GM23338 (cell line): ENCODE data around the gene EXOC3L4. TPM values are rescaled to one million over a fixed set of nuclear protein-coding genes. Genes with fewer than 3 reads are reported as not detected.
A peak's percentile ranks its signal among the peaks of the same experiment; 100 is the strongest.

ENCODE experiments used
- ATAC-seq: fragments of 200-7000 bp; cut with Tn5 transposase; 3 replicates; pipeline ENCODE4 v1.9.1; 2020
- DNase-seq: peaks from one replicate; pipeline ENCODE4 v3.0.0-alpha.2; 2015; ENCODE audit warnings: low spot score
- H2AFZ ChIP-seq: fragments of 200-600 bp; sonication (generic); 2 replicates; pipeline ENCODE4 v1.8.0; 2016; ENCODE audit warnings: antibody characterized with exemption, mild to moderate bottlenecking, moderate library complexity
- H3F3A ChIP-seq: fragments of 200-600 bp; sonication (generic); replicated peaks from 2 replicates; pipeline ENCODE4 v1.8.0; 2017; ENCODE audit warnings: antibody characterized with exemption, mixed run types, low read depth
- H3K27ac ChIP-seq: fragments of 200-600 bp; sonication (generic); 2 replicates; pipeline ENCODE4 v1.6.1; 2016; ENCODE audit warnings: low read depth
- H3K27me3 ChIP-seq: fragments of 200-600 bp; sonication (generic); 2 replicates; pipeline ENCODE4 v1.8.0; 2016; ENCODE audit warnings: mild to moderate bottlenecking, mixed run types, moderate library complexity; ENCODE audit not compliant: insufficient read depth
- H3K36me3 ChIP-seq: fragments of 200-600 bp; sonication (generic); 2 replicates; pipeline ENCODE4 v1.8.0; 2016; ENCODE audit warnings: mild to moderate bottlenecking; ENCODE audit not compliant: insufficient read depth
- H3K4me1 ChIP-seq: fragments of 200-600 bp; sonication (generic); 2 replicates; pipeline ENCODE4 v1.8.0; 2016; ENCODE audit warnings: mild to moderate bottlenecking, moderate library complexity; ENCODE audit not compliant: insufficient read depth
- H3K4me2 ChIP-seq: fragments of 200-600 bp; sonication (generic); 2 replicates; pipeline ENCODE4 v1.7.1; 2017; ENCODE audit warnings: mixed run types
- H3K4me3 ChIP-seq: fragments of 200-600 bp; sonication (generic); 2 replicates; pipeline ENCODE4 v1.6.1; 2016; ENCODE audit warnings: mixed run types
- H3K79me2 ChIP-seq: fragments of 200-600 bp; sonication (generic); replicated peaks from 2 replicates; pipeline ENCODE4 v1.8.0; 2017; ENCODE audit warnings: mild to moderate bottlenecking; ENCODE audit not compliant: insufficient read depth
- H3K9me2 ChIP-seq: fragments of 200-600 bp; sonication (generic); 2 replicates; pipeline ENCODE4 v1.8.0; 2017; ENCODE audit not compliant: insufficient read depth
- H4K20me1 ChIP-seq: fragments of 200-600 bp; sonication (generic); replicated peaks from 2 replicates; pipeline ENCODE4 v1.8.0; 2017; ENCODE audit warnings: mild to moderate bottlenecking; ENCODE audit not compliant: insufficient read depth
- H3K27ac Mint-ChIP-seq: 2 replicates; pipeline ENCODE4 v1.8.0; 2020; ENCODE audit warnings: inconsistent platforms, mild to moderate bottlenecking, moderate library complexity, mixed read lengths
- H3K27me3 Mint-ChIP-seq: 3 replicates; pipeline ENCODE4 v1.8.0; 2022; ENCODE audit warnings: low read depth, mild to moderate bottlenecking, moderate library complexity, mixed read lengths, inconsistent platforms; ENCODE audit not compliant: insufficient read depth, poor library complexity
- H3K36me3 Mint-ChIP-seq: 3 replicates; pipeline ENCODE4 v1.8.0; 2021; ENCODE audit warnings: low read depth, mild to moderate bottlenecking, inconsistent platforms, moderate library complexity, mixed read lengths
- H3K4me1 Mint-ChIP-seq: 3 replicates; pipeline ENCODE4 v1.8.0; 2020; ENCODE audit warnings: mild to moderate bottlenecking, inconsistent platforms, mixed read lengths
- H3K4me3 Mint-ChIP-seq: 3 replicates; pipeline ENCODE4 v1.8.0; 2021; ENCODE audit warnings: moderate library complexity, mild to moderate bottlenecking, inconsistent platforms, mixed read lengths
- H3K9me3 Mint-ChIP-seq: 3 replicates; pipeline ENCODE4 v1.8.0; 2020; ENCODE audit warnings: moderate library complexity, mild to moderate bottlenecking, inconsistent platforms, mixed read lengths
- EZH2 ChIP-seq: fragments of 200-600 bp; sonication (generic); IDR thresholded peaks from one replicate; pipeline ENCODE4 v1.8.0; 2017; ENCODE audit warnings: antibody characterized with exemption, mild to moderate bottlenecking, low read depth; ENCODE audit not compliant: unreplicated experiment
- EZH2phosphoT487 ChIP-seq: fragments of 200-600 bp; sonication (generic); IDR thresholded peaks from one replicate; pipeline ENCODE4 v1.8.1; 2018; ENCODE audit warnings: antibody characterized with exemption; ENCODE audit not compliant: unreplicated experiment
- JUNB ChIP-seq: IDR thresholded peaks from one replicate; pipeline ENCODE4 v1.6.1; 2016; ENCODE audit warnings: antibody characterized with exemption; ENCODE audit not compliant: unreplicated experiment
- NANOG ChIP-seq: IDR thresholded peaks from 2 replicates; pipeline ENCODE4 v1.6.1; 2016; ENCODE audit warnings: antibody characterized with exemption, borderline replicate concordance
- REST ChIP-seq: IDR thresholded peaks from one replicate; pipeline ENCODE4 v1.6.1; 2018; ENCODE audit warnings: antibody characterized with exemption; ENCODE audit not compliant: unreplicated experiment
- ZNF114 ChIP-seq: fragments of 250-450 bp; sonication (Bioruptor Pico); IDR thresholded peaks from 2 replicates; pipeline ENCODE4 v1.5.0; 2020; ENCODE audit warnings: mild to moderate bottlenecking, moderate library complexity
- polyA plus RNA-seq: library from polyadenylated mRNA; unstranded; fragments of >200 nt; fragmentation: Nextera tagmentation; extraction: Ambion mirVana; gene quantifications from 2 replicates; pipeline ENCODE4 v1.2.1, GENCODE V29; 2016
- total RNA-seq: library from RNA; depleted of rRNA; stranded (reverse); fragments of >200 nt; shearing (Covaris generic); gene quantifications from 2 replicates; pipeline ENCODE4 v1.2.3, GENCODE V29; 2014

The EXOC3L4 gene
- total and polyA plus RNA-seq, 2 experiments from 2014 or later: not detected

- peaks cover 37% of the 10 kb centered on the region for H3K4me1 Mint-ChIP-seq
- Histone ChIP-seq H3K4me1 (peaks cover 16% of the 10 kb centered on the region), H3K79me2 (no peaks in the 10 kb centered on the region), H2AFZ (peak overlapping the region; percentile 99), H3K36me3 (no peaks in the 10 kb centered on the region), H3K9me2 (no peaks in the 10 kb centered on the region), H4K20me1 (no peaks in the 10 kb centered on the region), H3F3A (0 out of 2 replicates have a peak, but pooled peaks cover 2% of the 10 kb centered on the region), H3K4me3 (peak overlapping the region; percentile 75), H3K27ac (no peak overlapping the region), H3K27me3 (peaks cover 32% of the 10 kb centered on the region), H3K4me2 (peak overlapping the region; percentile 95)
- TF ChIP-seq EZH2phosphoT487 (no peak), JUNB (no peak), NANOG (no peak), EZH2 (peak; percentile 39), ZNF114 (CRISPR knock-in tag) (no peak)
- H3K27me3 Mint-ChIP-seq: peaks cover 27% of the 10 kb centered on the region
- no peaks in the 10 kb centered on the region; the same call in 2 of the 3 replicates for H3K9me3 Mint-ChIP-seq
- H3K4me3 Mint-ChIP-seq: peak overlapping the region; percentile 76
- H3K27ac Mint-ChIP-seq: no peak overlapping the region
- ATAC-seq (peak; percentile 54), DNase-seq (no peak)
- no peaks in the 10 kb centered on the region for H3K36me3 Mint-ChIP-seq
Measured at GRCh38 chr14:103138301-103139131, 44.0 kb downstream of the EXOC3L4 start.

DNA sequence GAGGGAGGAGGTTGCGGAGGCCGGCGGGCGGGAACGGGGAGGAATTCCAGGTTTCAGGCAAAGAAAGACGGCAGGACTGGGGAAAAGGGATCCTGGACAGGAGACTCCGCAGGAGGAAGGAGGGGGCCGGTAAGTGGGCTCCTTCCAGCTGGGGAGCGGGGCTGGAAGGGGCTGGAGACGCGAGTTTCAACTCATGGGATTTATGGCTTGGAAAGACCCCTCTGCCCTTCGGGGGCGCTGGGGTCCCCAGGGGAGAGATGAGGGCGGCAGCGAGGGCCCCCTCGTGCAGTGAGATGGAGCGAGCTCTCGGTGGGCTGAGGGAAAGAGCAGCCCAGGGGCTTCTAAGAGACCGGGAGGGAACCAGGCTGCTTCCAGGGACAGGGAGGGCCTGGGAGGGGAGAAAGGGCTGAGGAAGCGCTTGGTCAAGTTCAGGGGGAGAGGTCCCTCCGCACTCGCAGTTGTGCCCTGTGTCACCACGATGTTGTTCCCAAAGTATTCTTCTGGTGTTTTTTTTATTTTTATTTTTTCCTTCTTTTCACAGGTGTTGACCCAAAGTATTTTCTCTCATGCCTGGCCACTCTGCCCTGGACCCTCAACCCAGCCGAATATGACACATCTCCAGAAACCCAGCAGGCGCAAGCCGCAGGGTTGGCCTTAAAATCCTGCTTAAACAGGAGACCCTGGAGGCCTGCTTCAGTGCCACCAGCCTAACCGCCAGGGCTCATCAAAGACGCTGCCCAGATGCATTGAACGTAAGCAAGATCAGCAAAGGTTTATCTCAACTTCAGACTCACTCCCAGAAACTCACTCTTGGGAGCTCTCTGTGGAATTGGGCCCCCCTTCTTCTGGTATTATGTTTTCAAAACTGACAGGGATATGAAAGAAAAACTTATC, 44.9 kb downstream of the EXOC3L4 start:
- peak overlapping the region; percentile 99 for H2AFZ ChIP-seq
- H3K4me2 ChIP-seq: peak overlapping the region; percentile 95
- H4K20me1 ChIP-seq: no peaks in the 10 kb centered on the region
- H3K27me3 ChIP-seq: peaks cover 32% of the 10 kb centered on the region
- H3K79me2 ChIP-seq: no peaks in the 10 kb centered on the region
- peak overlapping the region; percentile 76 for H3K4me3 Mint-ChIP-seq
- H3K36me3 Mint-ChIP-seq: no peaks in the 10 kb centered on the region
- H3K27ac ChIP-seq: no peak overlapping the region
- H3K27me3 Mint-ChIP-seq: peaks cover 27% of the 10 kb centered on the region
- peak overlapping the region; percentile 75 for H3K4me3 ChIP-seq
- DNase-seq: peak; percentile 68
- peaks cover 16% of the 10 kb centered on the region for H3K4me1 ChIP-seq
- no peaks in the 10 kb centered on the region for H3K9me2 ChIP-seq
- 0 out of 2 replicates have a peak, but pooled peaks cover 2% of the 10 kb centered on the region for H3F3A ChIP-seq
- no peaks in the 10 kb centered on the region for H3K36me3 ChIP-seq
- peaks cover 38% of the 10 kb centered on the region for H3K4me1 Mint-ChIP-seq
- peak; percentile 15 for ATAC-seq
- H3K9me3 Mint-ChIP-seq: no peaks in the 10 kb centered on the region; the same call in 2 of the 3 replicates
- TF ChIP-seq REST: no peak
- peak; percentile 49 for TF ChIP-seq EZH2
- no peak overlapping the region for H3K27ac Mint-ChIP-seq
